Measurements from ENCODE around the gene SORL1.
A peak's percentile ranks its signal among the peaks of the same experiment; 100 is the strongest.
"Not testable (repeated sequence)": the region's sequence is repeated elsewhere in the genome, so short reads cannot be mapped to it uniquely, and the experiment has no call there.

The SORL1 gene

DNA sequence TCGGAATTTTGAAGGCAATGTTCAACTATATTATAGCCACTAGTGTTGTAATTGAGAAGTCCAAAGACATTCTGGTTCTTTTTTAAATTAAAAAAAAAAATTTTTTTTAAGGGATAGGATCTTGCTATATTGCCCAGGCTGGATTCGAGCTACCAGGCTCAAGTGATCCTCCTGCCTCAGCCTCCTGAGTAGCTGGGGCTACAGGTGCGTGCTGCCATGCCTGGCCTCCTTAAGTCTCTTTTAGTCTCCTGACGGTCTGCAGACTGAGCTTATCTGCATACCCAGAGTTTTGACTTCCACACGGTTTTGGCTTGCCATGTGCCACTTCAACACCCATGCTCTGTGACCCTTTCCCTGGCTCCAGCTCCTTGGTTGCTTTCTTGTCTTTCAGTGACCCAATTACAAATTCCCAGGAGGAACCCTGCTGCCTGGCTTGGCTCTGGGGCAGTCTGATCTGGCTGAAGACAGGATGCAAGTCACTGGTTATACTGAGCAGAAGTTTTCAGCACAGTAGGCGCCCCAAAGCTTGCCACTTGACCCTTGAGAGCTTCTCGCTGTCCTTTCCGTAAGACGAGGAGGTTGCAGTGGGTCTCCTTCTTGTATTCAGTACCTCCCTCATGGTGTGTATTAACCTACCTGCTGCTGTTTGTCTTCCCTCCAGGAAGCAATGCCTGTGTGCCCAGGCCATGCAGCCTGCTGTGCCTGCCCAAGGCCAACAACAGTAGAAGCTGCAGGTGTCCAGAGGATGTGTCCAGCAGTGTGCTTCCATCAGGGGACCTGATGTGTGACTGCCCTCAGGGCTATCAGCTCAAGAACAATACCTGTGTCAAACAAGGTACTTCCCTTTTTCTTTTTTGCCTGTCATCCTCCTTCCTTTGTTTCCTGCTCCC lies 114.4 kb downstream of the SORL1 start:
- DNase-seq, result no peak

DNA sequence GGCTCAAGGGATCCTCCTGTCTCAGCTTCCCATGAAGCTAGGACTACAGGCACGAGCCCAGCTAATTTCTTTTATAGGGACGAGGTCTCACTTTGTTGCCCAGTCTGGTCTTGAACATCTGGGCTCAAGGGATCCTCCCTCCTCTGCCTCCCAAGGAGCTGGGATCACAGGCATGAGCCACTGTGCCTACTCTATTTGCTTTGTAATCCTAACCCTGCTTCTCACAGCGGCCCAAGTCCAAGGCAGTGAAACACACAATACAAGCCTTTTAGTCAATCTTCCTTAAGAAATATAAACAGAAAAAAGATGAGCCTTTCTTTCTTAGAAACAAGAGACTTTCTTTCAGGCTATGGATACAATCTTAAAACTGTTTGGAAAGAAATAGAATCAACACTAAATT lies 115.9 kb downstream of the SORL1 start:
- DNase-seq, result no peak

- not testable (repeated sequence) for DNase-seq
These were observed 117.5 kb downstream of the SORL1 start for GRCh38 chr11:121569332-121570299.

DNA sequence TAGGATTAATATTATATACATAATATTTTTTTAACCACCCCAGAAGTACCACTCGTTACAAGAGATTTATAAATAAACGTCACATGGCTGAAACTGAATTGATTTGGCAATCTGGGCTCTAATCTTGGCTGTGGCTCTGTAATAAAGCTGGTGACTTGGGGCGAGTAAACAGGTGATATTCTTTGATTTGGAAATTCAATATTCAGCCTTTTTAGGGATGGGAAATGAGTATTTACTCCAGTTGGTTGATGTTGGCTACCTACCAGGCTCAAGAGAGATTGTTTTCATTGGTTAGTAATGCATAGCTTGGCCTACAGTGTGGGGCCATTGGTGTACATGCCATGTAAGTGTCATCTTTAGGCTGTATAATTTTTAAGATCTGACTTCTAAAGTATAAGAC lies 118.3 kb downstream of the SORL1 start:
- no peak for DNase-seq

GRCh38 chr11:121571506-121571905 lies 119.4 kb downstream of the SORL1 start:
- no peak for DNase-seq

GRCh38 chr11:121572571-121573059 lies 120.5 kb downstream of the SORL1 start:
- no peak for DNase-seq

DNA sequence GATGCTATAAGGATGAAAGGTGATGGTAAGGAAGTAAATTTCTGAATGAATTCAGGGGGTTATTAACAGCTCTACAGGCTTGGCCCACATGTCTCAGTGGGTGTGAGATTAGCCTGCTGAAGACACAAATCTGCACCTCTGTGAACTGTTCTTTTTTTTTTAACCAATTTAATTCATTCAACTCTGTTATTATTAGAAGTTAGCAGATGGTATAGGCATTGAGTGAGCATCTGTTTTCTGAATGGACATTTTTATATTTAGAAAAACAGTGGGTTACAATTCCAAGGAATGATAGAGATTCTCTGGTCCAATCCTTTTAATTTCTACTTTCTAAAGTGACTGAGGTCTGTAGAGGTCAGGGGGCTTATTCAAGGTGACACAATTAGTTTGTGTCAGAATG lies 122.7 kb downstream of the SORL1 start:
- DNase-seq, result no peak

GRCh38 chr11:121575250-121575962 lies 123.3 kb downstream of the SORL1 start:
- no peak for DNase-seq

DNA sequence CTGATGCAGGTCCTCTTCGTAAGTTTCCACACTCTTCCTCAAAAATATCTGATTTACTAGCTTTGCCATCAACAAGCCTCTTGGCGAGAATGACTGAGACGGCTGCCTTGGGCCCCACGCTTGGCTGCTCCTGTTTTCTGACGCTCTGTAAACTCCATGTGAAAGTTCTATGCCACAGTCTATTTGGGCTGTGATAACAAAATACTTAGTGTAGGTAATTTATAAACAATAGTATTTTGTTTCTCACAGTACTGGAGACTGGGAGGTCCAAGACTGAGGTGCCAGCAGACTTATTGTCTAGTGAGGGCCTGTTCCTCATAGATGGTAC lies 123.8 kb downstream of the SORL1 start:
- DNase-seq, result no peak

GRCh38 chr11:121576531-121576930 lies 124.4 kb downstream of the SORL1 start:
- DNase-seq, result no peak

DNA sequence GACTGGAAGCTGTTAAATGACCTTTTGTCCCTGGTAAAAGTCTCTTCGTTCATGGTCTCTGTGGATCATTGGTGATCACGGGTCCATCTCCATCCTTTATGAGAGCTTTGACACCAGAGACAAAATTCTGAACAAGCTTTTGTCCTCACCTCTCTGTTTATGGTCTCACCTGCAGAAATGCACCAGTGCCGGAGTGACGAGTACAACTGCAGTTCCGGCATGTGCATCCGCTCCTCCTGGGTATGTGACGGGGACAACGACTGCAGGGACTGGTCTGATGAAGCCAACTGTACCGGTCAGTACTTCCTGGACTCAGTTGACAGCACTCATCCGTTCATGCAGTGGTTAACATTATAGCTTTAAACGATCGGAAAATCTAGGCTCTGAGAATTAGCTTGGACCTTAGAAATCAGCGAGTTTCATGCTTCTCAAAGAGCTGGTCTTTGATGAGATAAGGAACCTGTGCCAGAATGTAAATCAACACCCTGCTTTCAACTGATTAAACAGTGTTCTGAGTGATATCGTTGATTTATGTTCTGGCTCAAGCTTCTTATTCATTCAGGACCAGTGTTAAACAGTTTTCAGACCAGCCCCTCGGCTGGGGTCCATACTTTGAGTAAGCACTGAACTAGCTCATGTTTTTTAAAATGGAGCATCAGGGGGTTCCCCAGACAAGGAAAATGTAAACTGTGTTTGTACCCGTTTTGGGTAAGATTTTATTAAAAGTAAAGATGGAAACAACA lies 125.2 kb downstream of the SORL1 start:
- DNase-seq, result no peak

- no peak for DNase-seq
These were observed 126.3 kb downstream of the SORL1 start for GRCh38 chr11:121578251-121578976.

DNA sequence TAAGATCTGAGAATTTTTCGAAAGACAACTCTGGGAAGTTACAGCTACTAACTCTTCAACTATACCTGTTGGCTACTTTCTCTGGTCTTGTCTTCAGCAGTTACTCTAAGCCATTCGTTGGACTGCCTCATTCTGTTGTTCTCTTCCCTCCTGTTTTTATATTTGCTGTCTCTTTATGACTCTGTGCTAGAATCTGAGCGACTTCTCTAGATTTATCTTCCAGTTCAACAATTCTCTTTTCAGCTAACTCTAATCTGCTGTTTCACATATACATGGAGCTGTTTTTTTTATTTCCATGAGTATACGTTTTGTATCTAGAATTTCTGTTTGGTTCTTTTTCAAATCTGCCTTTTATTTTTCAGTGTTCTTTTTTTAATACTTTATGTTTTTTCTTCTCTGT lies 128.0 kb downstream of the SORL1 start:
- no peak for DNase-seq

DNA sequence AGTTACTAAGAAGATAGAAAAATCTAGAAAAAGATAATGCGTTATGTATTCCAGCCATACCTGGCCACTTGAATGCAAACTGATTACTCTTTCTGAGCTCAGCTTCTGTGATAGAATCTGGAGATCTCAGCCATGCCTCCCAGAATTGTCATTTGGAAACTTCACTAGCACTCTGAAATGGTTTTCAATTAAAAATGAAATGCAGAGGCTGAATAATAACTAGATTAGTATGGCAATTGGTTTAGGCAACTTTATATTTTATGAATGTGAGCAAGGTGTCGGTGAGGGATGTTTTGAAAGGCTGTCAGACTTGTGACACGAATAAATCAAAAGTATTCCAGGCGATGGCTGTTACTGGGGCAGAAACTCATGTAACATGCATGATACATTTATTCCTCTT lies 129.5 kb downstream of the SORL1 start:
- no peak for DNase-seq

GRCh38 chr11:121582296-121582695 lies 130.2 kb downstream of the SORL1 start:
- DNase-seq, result peak; percentile 12

- no peak for DNase-seq
These were observed 131.7 kb downstream of the SORL1 start for GRCh38 chr11:121583825-121584224.

GRCh38 chr11:121586750-121587149 lies 134.6 kb downstream of the SORL1 start:
- no peak for DNase-seq

- DNase-seq, result no peak
These were observed 135.1 kb downstream of the SORL1 start for GRCh38 chr11:121587182-121587581.

DNA sequence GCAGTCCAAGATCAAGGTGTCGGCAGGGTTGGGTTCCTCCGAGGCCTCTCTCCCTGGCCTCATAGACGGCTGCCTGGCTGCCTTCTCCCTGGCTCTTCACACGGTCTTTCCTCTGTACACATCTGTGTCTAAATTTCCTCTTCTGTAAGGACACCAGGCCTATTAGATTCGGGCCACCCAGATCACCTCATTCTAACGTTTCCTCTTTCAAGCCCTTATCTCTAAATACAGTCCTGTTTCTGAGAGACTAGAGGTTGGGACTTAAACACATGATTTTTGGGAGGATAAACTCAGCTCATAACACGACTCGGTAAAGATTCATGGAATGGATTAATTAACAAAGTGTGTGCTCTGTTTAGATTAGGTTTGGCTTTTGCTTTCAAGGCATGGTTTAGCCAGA lies 136.6 kb downstream of the SORL1 start:
- DNase-seq, result no peak

GRCh38 chr11:121589946-121590537 lies 137.9 kb downstream of the SORL1 start:
- DNase-seq, result no peak

- no peak for DNase-seq
These were observed 138.8 kb downstream of the SORL1 start for GRCh38 chr11:121590772-121591404.

All from central memory CD4-positive, alpha-beta T cell (primary cell).